Astrocyte (in vitro differentiated cells and primary cell): ENCODE measurements around the gene SLC9A1. TPM values are rescaled to one million over a fixed set of nuclear protein-coding genes. Genes with fewer than 3 reads are reported as not detected.
"Not testable (repeated sequence)": the region's sequence is repeated elsewhere in the genome, so short reads cannot be mapped to it uniquely, and the experiment has no call there.

Experiments used
- DNase-seq: peaks from one replicate; pipeline ENCODE4 v3.0.0-alpha.2; 2010; ENCODE audit warnings: low read depth
- FAIRE-seq: peaks from 2 replicates; lab custom pipeline; 2011; peaks lifted over from hg19 to GRCh38; lab: Jason Lieb, UNC
- H2AFZ ChIP-seq: 2 replicates; pipeline ENCODE4 v1.6.0; 2012; ENCODE audit warnings: low read depth, low read length, inconsistent platforms
- H3K27ac ChIP-seq: 2 replicates; pipeline ENCODE4 v1.5.1; 2011; ENCODE audit warnings: low read depth, low read length, inconsistent platforms
- H3K27me3 ChIP-seq: 2 replicates; pipeline ENCODE4 v1.6.0; 2011; ENCODE audit warnings: low read length, inconsistent platforms; ENCODE audit not compliant: insufficient read depth
- H3K36me3 ChIP-seq: 2 replicates; pipeline ENCODE4 v1.5.1; 2011; ENCODE audit warnings: low read length, inconsistent platforms; ENCODE audit not compliant: insufficient read depth
- H3K4me1 ChIP-seq: 2 replicates; pipeline ENCODE4 v1.5.1; 2011; ENCODE audit warnings: low read length, inconsistent platforms; ENCODE audit not compliant: insufficient read depth
- H3K4me2 ChIP-seq: 2 replicates; pipeline ENCODE4 v1.6.0; 2012; ENCODE audit warnings: low read length, inconsistent platforms
- H3K4me3 ChIP-seq: 2 replicates; pipeline ENCODE4 v1.5.1; 2011; ENCODE audit warnings: low read depth, mild to moderate bottlenecking, low read length, inconsistent platforms; ENCODE audit not compliant: insufficient read depth
- H3K79me2 ChIP-seq: 2 replicates; pipeline ENCODE4 v1.6.0; 2012; ENCODE audit warnings: mild to moderate bottlenecking, low read length, inconsistent platforms; ENCODE audit not compliant: insufficient read depth
- H3K9ac ChIP-seq: 2 replicates; pipeline ENCODE4 v1.6.0; 2012; ENCODE audit warnings: mild to moderate bottlenecking, low read length, inconsistent platforms
- H3K9me3 ChIP-seq: 2 replicates; pipeline ENCODE4 v1.5.1; 2012; ENCODE audit warnings: low read depth, mild to moderate bottlenecking, low read length, inconsistent platforms; ENCODE audit not compliant: insufficient read depth
- H4K20me1 ChIP-seq: 2 replicates; pipeline ENCODE4 v1.6.0; 2012; ENCODE audit warnings: low read length, inconsistent platforms; ENCODE audit not compliant: insufficient read depth
- H3K27ac Mint-ChIP-seq: one replicate; pipeline ENCODE4 v1.8.0; 2021; ENCODE audit warnings: mild to moderate bottlenecking, mixed read lengths; ENCODE audit not compliant: unreplicated experiment
- H3K27me3 Mint-ChIP-seq: one replicate; pipeline ENCODE4 v1.8.0; 2021; ENCODE audit warnings: low read depth, mixed read lengths; ENCODE audit not compliant: unreplicated experiment
- H3K36me3 Mint-ChIP-seq: one replicate; pipeline ENCODE4 v1.8.0; 2021; ENCODE audit warnings: low read depth, mixed read lengths; ENCODE audit not compliant: unreplicated experiment
- H3K4me1 Mint-ChIP-seq: one replicate; pipeline ENCODE4 v1.8.0; 2021; ENCODE audit warnings: low read depth, mixed read lengths; ENCODE audit not compliant: unreplicated experiment
- H3K4me3 Mint-ChIP-seq: one replicate; pipeline ENCODE4 v1.8.0; 2021; ENCODE audit warnings: mild to moderate bottlenecking, moderate library complexity, mixed read lengths; ENCODE audit not compliant: unreplicated experiment
- H3K9me3 Mint-ChIP-seq: one replicate; pipeline ENCODE4 v1.8.0; 2021; ENCODE audit warnings: mild to moderate bottlenecking, mixed read lengths; ENCODE audit not compliant: unreplicated experiment
- EZH2 ChIP-seq: IDR thresholded peaks from 2 replicates; pipeline ENCODE4 v1.6.1; 2012; ENCODE audit warnings: mild to moderate bottlenecking, low read length, inconsistent platforms; ENCODE audit not compliant: insufficient read depth
- total RNA-seq: library from RNA; stranded (reverse); gene quantifications from 2 replicates; pipeline ENCODE4 v1.2.1, GENCODE V29; 2021
- TF ChIP-seq, protein P1 (sequence below): IDR thresholded peaks from 2 replicates; pipeline ENCODE4 v1.5.1; 2011; ENCODE audit warnings: low read depth, mild to moderate bottlenecking, inconsistent platforms, low read length, moderate library complexity; ENCODE audit not compliant: insufficient read depth

Gene SLC9A1
- total RNA-seq, 1 donor from 2014 or later = 49.3 TPM

GRCh38 chr1:27127419-27127818 lies 27.5 kb downstream of the SLC9A1 start:
- Mint-ChIP-seq H3K27me3 (no peaks in the 10 kb centered on the region), H3K27ac (no peak overlapping the region), H3K36me3 (peaks cover 11% of the 10 kb centered on the region), H3K4me1 (peaks cover 17% of the 10 kb centered on the region), H3K9me3 (no peaks in the 10 kb centered on the region), H3K4me3 (no peak overlapping the region)
- Histone ChIP-seq H3K4me3 (no peak overlapping the region), H3K9ac (peak overlapping the region; percentile 10), H4K20me1 (peaks cover 50% of the 10 kb centered on the region), H3K27me3 (no peaks in the 10 kb centered on the region), H3K4me2 (no peak overlapping the region), H3K79me2 (peaks cover 25% of the 10 kb centered on the region), H3K27ac (no peak overlapping the region), H3K4me1 (peaks cover 5% of the 10 kb centered on the region), H3K36me3 (no peaks in the 10 kb centered on the region), H3K9me3 (no peaks in the 10 kb centered on the region), H2AFZ (no peak overlapping the region)
- TF ChIP-seq, protein P1, sequence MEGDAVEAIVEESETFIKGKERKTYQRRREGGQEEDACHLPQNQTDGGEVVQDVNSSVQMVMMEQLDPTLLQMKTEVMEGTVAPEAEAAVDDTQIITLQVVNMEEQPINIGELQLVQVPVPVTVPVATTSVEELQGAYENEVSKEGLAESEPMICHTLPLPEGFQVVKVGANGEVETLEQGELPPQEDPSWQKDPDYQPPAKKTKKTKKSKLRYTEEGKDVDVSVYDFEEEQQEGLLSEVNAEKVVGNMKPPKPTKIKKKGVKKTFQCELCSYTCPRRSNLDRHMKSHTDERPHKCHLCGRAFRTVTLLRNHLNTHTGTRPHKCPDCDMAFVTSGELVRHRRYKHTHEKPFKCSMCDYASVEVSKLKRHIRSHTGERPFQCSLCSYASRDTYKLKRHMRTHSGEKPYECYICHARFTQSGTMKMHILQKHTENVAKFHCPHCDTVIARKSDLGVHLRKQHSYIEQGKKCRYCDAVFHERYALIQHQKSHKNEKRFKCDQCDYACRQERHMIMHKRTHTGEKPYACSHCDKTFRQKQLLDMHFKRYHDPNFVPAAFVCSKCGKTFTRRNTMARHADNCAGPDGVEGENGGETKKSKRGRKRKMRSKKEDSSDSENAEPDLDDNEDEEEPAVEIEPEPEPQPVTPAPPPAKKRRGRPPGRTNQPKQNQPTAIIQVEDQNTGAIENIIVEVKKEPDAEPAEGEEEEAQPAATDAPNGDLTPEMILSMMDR = peak; percentile 7
- TF ChIP-seq EZH2 = no peak
- FAIRE-seq = no peak
- no peak for DNase-seq

DNA sequence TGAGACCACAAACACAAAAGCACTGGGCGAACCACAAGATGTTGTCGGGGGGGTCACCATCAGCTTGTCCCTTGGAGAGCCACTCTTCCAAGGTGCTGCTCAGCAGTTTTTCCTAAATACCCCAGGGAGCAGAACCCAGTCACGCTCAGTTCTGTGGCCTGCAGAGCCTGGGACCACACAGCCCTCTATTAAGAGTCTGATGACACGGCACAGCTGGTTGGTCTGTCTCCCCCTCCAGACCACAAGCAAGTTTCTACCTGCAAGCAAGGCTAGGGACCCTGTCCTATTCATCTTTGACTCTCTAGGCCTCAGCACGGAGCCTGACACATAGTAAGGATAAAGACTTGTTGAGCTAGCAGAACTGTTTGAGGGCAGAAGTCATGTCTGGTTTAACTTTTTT lies 28.5 kb downstream of the SLC9A1 start:
- DNase-seq (no peak), FAIRE-seq (no peak)
- peaks cover 9% of the 10 kb centered on the region for H3K4me1 ChIP-seq
- Mint-ChIP-seq H3K27ac (no peak overlapping the region), H3K4me1 (peaks cover 17% of the 10 kb centered on the region), H3K4me3 (no peak overlapping the region), H3K9me3 (no peaks in the 10 kb centered on the region), H3K27me3 (no peaks in the 10 kb centered on the region), H3K36me3 (peaks cover 11% of the 10 kb centered on the region)
- H3K79me2 ChIP-seq = peaks cover 34% of the 10 kb centered on the region
- H4K20me1 ChIP-seq = peaks cover 45% of the 10 kb centered on the region
- H2AFZ ChIP-seq = no peak overlapping the region
- H3K36me3 ChIP-seq = no peaks in the 10 kb centered on the region
- H3K27me3 ChIP-seq = no peaks in the 10 kb centered on the region
- no peak overlapping the region for H3K27ac ChIP-seq
- H3K4me3 ChIP-seq = no peak overlapping the region
- no peak overlapping the region for H3K9ac ChIP-seq
- no peaks in the 10 kb centered on the region for H3K9me3 ChIP-seq
- TF ChIP-seq EZH2 = no peak
- TF ChIP-seq, protein P1 = no peak
- no peak overlapping the region for H3K4me2 ChIP-seq

- not testable (repeated sequence) for H3K4me3 ChIP-seq, H3K4me2 ChIP-seq, H3K4me3 Mint-ChIP-seq, H3K9ac ChIP-seq, H3K4me1 ChIP-seq, DNase-seq, H3K27me3 Mint-ChIP-seq, H3K36me3 ChIP-seq, H3K27ac Mint-ChIP-seq, H2AFZ ChIP-seq, H3K27me3 ChIP-seq, H3K9me3 Mint-ChIP-seq, FAIRE-seq, H3K9me3 ChIP-seq, H3K27ac ChIP-seq
- Histone ChIP-seq H3K79me2 (peaks cover 33% of the 10 kb centered on the region), H4K20me1 (peaks cover 36% of the 10 kb centered on the region)
- peaks cover 11% of the 10 kb centered on the region for H3K36me3 Mint-ChIP-seq
- H3K4me1 Mint-ChIP-seq = peaks cover 26% of the 10 kb centered on the region
Measured at GRCh38 chr1:27125125-27125524, 29.8 kb downstream of the SLC9A1 start.
